HepG2 (cell line): ENCODE data around the gene UBE3D. TPM values are rescaled to one million over a fixed set of nuclear protein-coding genes. Genes with fewer than 3 reads are reported as not detected.

ENCODE experiments used
- ATAC-seq: fragments of 200-7000 bp; cut with Tn5 transposase; 3 replicates; pipeline ENCODE4 v1.9.1; 2020; ENCODE audit warnings: mild to moderate bottlenecking, moderate library complexity
- BruUV-seq: library from RNA; stranded (reverse); fragments of 400-500 nt; replicated peaks from 2 replicates; lab custom pipeline; 2021; lab: Mats Ljungman, UMichigan
- CTCF ChIA-PET: fragments of 300-600 bp; formaldehyde crosslinking; extraction: SDS; loops from one replicate; lab custom pipeline; 2021; ENCODE audit warnings: low total read pairs, inconsistent platforms, low intra/inter-chr PET ratio; lab: Yijun Ruan, JAX
- POLR2A ChIA-PET: fragments of 350-600 bp; sonication (Branson Sonifier 250); formaldehyde crosslinking; loops from one replicate; lab custom pipeline; 2020; ENCODE audit warnings: antibody characterized with exemption, inconsistent platforms; lab: Yijun Ruan, JAX
- DNase-seq: peaks from one replicate; pipeline ENCODE4 v3.0.0-alpha.2; 2015; ENCODE audit warnings: low spot score
- FAIRE-seq: peaks from 3 replicates; lab custom pipeline; 2011; peaks lifted over from hg19 to GRCh38; lab: Jason Lieb, UNC
- H2AFZ ChIP-seq: one replicate; pipeline ENCODE4 v1.6.1; 2011; ENCODE audit warnings: low read length, inconsistent platforms
- H3K27ac ChIP-seq: fragments of 300-600 bp; 3 replicates; pipeline ENCODE4 v1.8.0; 2011; ENCODE audit warnings: mixed run types, mild to moderate bottlenecking, mixed read lengths, low read length, inconsistent platforms; ENCODE audit not compliant: insufficient read depth; ENCODE audit errors: extremely low read length
- H3K27me3 ChIP-seq, 2 experiments: fragments of 200-600 bp in 1 of 2; 2 replicates in 1 of 2; 3 replicates in 1 of 2; pipeline versions ENCODE4 v1.6.0 to v1.8.0; 2011; ENCODE audit warnings: low read length in 2 of 2, mild to moderate bottlenecking in 2 of 2, moderate library complexity in 2 of 2, inconsistent platforms in 1 of 2; ENCODE audit not compliant: insufficient read depth in 2 of 2, control insufficient read depth in 1 of 2
- H3K36me3 ChIP-seq, 2 experiments: fragments of 200-600 bp in 1 of 2; replicated peaks in 1 of 2; 2 replicates in 1 of 2; 3 replicates in 1 of 2; pipeline versions ENCODE4 v1.5.1 to v1.8.0; 2011; ENCODE audit warnings: low read length in 2 of 2, inconsistent platforms in 1 of 2; ENCODE audit not compliant: insufficient read depth in 2 of 2, control insufficient read depth in 1 of 2
- H3K4me1 ChIP-seq: 2 replicates; pipeline ENCODE4 v1.5.1; 2012; ENCODE audit warnings: low read length, inconsistent platforms; ENCODE audit not compliant: insufficient read depth
- H3K4me2 ChIP-seq: 2 replicates; pipeline ENCODE4 v1.6.0; 2011; ENCODE audit warnings: low read depth, low read length, inconsistent platforms
- H3K4me3 ChIP-seq, 3 experiments: fragments of 200-600 bp in 1 of 3; sonication (generic), shearing (Covaris generic) in 1 of 3; replicated peaks in 1 of 3; 2 replicates each; pipeline ENCODE4 v1.5.1; 2011 to 2016; ENCODE audit warnings: low read length in 3 of 3, inconsistent platforms in 2 of 3, low read depth in 2 of 3, mild to moderate bottlenecking in 2 of 3, control low read depth in 1 of 3, mixed read lengths in 1 of 3; ENCODE audit not compliant: insufficient read depth in 1 of 3
- H3K79me2 ChIP-seq: one replicate; pipeline ENCODE4 v1.6.1; 2011; ENCODE audit warnings: low read length, inconsistent platforms; ENCODE audit not compliant: insufficient read depth
- H3K9ac ChIP-seq: 2 replicates; pipeline ENCODE4 v1.6.0; 2011; ENCODE audit warnings: mild to moderate bottlenecking, low read depth, low read length, inconsistent platforms; ENCODE audit not compliant: insufficient read depth
- H3K9me3 ChIP-seq: 2 replicates; pipeline ENCODE4 v1.5.1; 2012; ENCODE audit warnings: mild to moderate bottlenecking, low read length
- H4K20me1 ChIP-seq: 2 replicates; pipeline ENCODE4 v1.6.0; 2011; ENCODE audit warnings: inconsistent platforms, mild to moderate bottlenecking, low read length, moderate library complexity; ENCODE audit not compliant: insufficient read depth
- CEBPG ChIP-seq: IDR thresholded peaks from 2 replicates; pipeline ENCODE4 v1.6.1; 2016
- ETV6 ChIP-seq: sonication (generic); formaldehyde crosslinking; conservative IDR thresholded peaks from 2 replicates; pipeline ENCODE4 v1.4.0; 2020; ENCODE audit warnings: missing genetic modification reagents
- HIVEP1 ChIP-seq: sonication (generic); formaldehyde crosslinking; IDR thresholded peaks from 2 replicates; pipeline ENCODE4 v1.4.0; 2020; ENCODE audit warnings: mild to moderate bottlenecking, missing genetic modification reagents
- ZKSCAN1 ChIP-seq: fragments of 150-350 bp; IDR thresholded peaks from 2 replicates; pipeline ENCODE4 v1.6.1; 2014; ENCODE audit warnings: low read length
- WGBS: methylation state at CpG from one replicate; pipeline ENCODE4 v1.1.6; 2017; ENCODE audit warnings: low lambda C conversion rate; 5-methylcytosine and 5-hydroxymethylcytosine counted together
- in situ Hi-C: cut with HindIII; loops from 2 replicates; pipeline ENCODE4 v1.10.0; 2017; ENCODE audit warnings: low pct_unique_long_range_greater_than_20kb; ENCODE audit not compliant: extremely low pct_ligation_motif_present
- intact Hi-C: fragments of 100-400 bp; cut with micrococcal nuclease; formaldehyde crosslinking; loops from one replicate; pipeline ENCODE4 v1.10.0; 2022; ENCODE audit not compliant: unreplicated experiment
- polyA plus RNA-seq, 8 experiments: library from polyadenylated mRNA; depleted of rRNA in 3 of 8; stranded (reverse) in 7 of 8; unstranded in 1 of 8; fragments of >200 nt; fragmentation: Illumina TruSeq in 4 of 8; extraction: Trizol in 4 of 8; gene quantifications; 2 replicates each; pipeline versions ENCODE4 v1.2.1 to v1.2.3, GENCODE V29; 2011 to 2016; ENCODE audit warnings: low read depth in 4 of 8, missing spikeins in 1 of 8, mixed read lengths in 1 of 8; ENCODE audit not compliant: insufficient read depth in 1 of 8
- total RNA-seq, 5 experiments: library from RNA; depleted of rRNA; stranded (reverse); fragments of >200 nt; fragmentation: Illumina TruSeq; extraction: Trizol; gene quantifications; 2 replicates each; pipeline ENCODE4 v1.2.3, GENCODE V29; 2016; ENCODE audit warnings: low read depth in 1 of 5
- TF ChIP-seq, protein P1 (sequence below): sonication (generic); formaldehyde crosslinking; IDR thresholded peaks from 2 replicates; pipeline ENCODE4 v1.5.1; 2020; ENCODE audit warnings: missing genetic modification reagents, mild to moderate bottlenecking, borderline replicate concordance
- TF ChIP-seq, protein P2 (sequence below): sonication (generic); formaldehyde crosslinking; IDR thresholded peaks from 2 replicates; pipeline ENCODE4 v1.4.0; 2020; ENCODE audit warnings: mild to moderate bottlenecking, missing genetic modification reagents
- TF ChIP-seq, protein P3 (sequence below): sonication (generic); formaldehyde crosslinking; IDR thresholded peaks from 2 replicates; pipeline ENCODE4 v1.5.0; 2020; ENCODE audit warnings: mild to moderate bottlenecking, missing genetic modification reagents, moderate library complexity

Gene UBE3D
- total and polyA plus RNA-seq, 2 of the 13 experiments (the other 11 are each of a cell fraction or from before 2014, with no cell fraction given): 5.1 to 11.4 TPM

DNA sequence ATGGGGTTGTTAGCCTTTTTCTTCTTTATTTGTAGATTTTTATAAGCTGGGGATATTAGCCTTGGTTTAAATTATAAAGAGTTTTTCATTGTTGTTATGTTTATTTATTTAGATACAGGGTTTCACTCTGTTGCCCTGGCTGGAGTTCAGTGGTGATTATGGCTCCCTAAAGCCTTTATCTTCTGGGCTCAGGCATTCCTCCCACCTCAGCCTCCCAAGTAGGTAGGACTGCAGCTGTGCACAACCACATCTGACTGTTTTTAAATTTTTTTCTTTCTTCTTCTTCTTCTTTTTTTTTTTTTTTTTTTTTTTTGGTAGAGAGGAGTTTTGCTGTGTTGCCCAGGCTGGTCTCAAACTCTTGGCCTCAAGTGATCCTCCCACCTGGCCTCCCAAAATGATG lies 80.9 kb downstream of the UBE3D start:
- H3K79me2 ChIP-seq: no peaks in the 10 kb centered on the region
- no TSS peak for BruUV-seq
- no peak overlapping the region for H3K27ac ChIP-seq
- H3K36me3 ChIP-seq: no peaks in the 10 kb centered on the region
- H3K9me3 ChIP-seq: no peaks in the 10 kb centered on the region
- in situ Hi-C loops: no loop called here
- no peak overlapping the region for H3K4me3 ChIP-seq
- no peaks in the 10 kb centered on the region for H3K4me1 ChIP-seq
- intact Hi-C loops: no loop called here
- H2AFZ ChIP-seq: no peak overlapping the region
- FAIRE-seq (no peak), DNase-seq (no peak), ATAC-seq (no peak)
- no peaks in the 10 kb centered on the region for H4K20me1 ChIP-seq
- no peak overlapping the region for H3K9ac ChIP-seq
- ChIA-PET POLR2A (no interaction called here), CTCF (no interaction called here)
- H3K27me3 ChIP-seq: no peaks in the 10 kb centered on the region
- TF ChIP-seq ZKSCAN1 (no peak), HIVEP1 (CRISPR knock-in tag) (no peak)
- H3K4me2 ChIP-seq: no peak overlapping the region

DNA sequence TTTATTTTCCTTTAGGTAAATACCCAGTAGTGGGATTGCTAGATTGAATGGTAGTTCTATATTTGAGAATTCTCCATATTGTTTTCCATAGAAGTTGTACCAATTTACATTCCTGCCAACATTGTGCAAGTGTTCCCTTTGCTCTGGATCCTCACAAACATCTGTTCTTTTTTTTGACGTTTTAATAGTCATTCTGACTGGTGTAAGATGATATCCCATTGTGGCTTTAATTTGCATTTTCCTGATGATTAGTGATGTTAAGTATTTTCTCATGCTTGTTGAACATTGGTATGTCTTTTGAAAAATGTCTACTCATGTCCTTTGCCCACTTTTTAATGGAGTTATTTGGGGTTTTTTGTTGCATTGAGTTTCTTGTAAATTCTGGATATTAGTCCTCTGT lies 85.6 kb downstream of the UBE3D start:
- Histone ChIP-seq H2AFZ (no peak overlapping the region), H3K9me3 (no peaks in the 10 kb centered on the region), H3K9ac (no peak overlapping the region), H3K4me1 (no peaks in the 10 kb centered on the region), H3K27ac (no peak overlapping the region), H3K4me2 (no peak overlapping the region), H3K4me3 (no peak overlapping the region), H3K79me2 (no peaks in the 10 kb centered on the region), H3K36me3 (no peaks in the 10 kb centered on the region), H4K20me1 (no peaks in the 10 kb centered on the region), H3K27me3 (no peaks in the 10 kb centered on the region)
- ATAC-seq: no peak
- DNase-seq: no peak
- in situ Hi-C loops: no loop called here
- no peak for FAIRE-seq
- intact Hi-C loops: no loop called here
- WGBS: 80% methylated on average over 1 of the region's 1 CpG
- TF ChIP-seq, protein P1, sequence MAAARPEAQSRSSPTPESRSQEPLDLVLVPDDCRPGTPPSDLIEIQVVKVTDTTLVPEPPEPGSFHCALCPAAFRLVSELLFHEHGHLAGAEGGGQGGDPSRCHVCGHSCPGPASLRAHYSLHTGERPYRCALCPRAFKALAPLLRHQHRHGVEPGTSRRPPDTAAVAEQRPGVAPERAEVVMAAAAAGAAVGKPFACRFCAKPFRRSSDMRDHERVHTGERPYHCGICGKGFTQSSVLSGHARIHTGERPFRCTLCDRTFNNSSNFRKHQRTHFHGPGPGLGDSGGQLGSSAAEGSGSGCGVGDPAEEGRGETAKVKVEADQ (CRISPR knock-in tag): no peak
- TF ChIP-seq ETV6 (CRISPR knock-in tag) (no peak), CEBPG (no peak)
- TF ChIP-seq, protein P2, sequence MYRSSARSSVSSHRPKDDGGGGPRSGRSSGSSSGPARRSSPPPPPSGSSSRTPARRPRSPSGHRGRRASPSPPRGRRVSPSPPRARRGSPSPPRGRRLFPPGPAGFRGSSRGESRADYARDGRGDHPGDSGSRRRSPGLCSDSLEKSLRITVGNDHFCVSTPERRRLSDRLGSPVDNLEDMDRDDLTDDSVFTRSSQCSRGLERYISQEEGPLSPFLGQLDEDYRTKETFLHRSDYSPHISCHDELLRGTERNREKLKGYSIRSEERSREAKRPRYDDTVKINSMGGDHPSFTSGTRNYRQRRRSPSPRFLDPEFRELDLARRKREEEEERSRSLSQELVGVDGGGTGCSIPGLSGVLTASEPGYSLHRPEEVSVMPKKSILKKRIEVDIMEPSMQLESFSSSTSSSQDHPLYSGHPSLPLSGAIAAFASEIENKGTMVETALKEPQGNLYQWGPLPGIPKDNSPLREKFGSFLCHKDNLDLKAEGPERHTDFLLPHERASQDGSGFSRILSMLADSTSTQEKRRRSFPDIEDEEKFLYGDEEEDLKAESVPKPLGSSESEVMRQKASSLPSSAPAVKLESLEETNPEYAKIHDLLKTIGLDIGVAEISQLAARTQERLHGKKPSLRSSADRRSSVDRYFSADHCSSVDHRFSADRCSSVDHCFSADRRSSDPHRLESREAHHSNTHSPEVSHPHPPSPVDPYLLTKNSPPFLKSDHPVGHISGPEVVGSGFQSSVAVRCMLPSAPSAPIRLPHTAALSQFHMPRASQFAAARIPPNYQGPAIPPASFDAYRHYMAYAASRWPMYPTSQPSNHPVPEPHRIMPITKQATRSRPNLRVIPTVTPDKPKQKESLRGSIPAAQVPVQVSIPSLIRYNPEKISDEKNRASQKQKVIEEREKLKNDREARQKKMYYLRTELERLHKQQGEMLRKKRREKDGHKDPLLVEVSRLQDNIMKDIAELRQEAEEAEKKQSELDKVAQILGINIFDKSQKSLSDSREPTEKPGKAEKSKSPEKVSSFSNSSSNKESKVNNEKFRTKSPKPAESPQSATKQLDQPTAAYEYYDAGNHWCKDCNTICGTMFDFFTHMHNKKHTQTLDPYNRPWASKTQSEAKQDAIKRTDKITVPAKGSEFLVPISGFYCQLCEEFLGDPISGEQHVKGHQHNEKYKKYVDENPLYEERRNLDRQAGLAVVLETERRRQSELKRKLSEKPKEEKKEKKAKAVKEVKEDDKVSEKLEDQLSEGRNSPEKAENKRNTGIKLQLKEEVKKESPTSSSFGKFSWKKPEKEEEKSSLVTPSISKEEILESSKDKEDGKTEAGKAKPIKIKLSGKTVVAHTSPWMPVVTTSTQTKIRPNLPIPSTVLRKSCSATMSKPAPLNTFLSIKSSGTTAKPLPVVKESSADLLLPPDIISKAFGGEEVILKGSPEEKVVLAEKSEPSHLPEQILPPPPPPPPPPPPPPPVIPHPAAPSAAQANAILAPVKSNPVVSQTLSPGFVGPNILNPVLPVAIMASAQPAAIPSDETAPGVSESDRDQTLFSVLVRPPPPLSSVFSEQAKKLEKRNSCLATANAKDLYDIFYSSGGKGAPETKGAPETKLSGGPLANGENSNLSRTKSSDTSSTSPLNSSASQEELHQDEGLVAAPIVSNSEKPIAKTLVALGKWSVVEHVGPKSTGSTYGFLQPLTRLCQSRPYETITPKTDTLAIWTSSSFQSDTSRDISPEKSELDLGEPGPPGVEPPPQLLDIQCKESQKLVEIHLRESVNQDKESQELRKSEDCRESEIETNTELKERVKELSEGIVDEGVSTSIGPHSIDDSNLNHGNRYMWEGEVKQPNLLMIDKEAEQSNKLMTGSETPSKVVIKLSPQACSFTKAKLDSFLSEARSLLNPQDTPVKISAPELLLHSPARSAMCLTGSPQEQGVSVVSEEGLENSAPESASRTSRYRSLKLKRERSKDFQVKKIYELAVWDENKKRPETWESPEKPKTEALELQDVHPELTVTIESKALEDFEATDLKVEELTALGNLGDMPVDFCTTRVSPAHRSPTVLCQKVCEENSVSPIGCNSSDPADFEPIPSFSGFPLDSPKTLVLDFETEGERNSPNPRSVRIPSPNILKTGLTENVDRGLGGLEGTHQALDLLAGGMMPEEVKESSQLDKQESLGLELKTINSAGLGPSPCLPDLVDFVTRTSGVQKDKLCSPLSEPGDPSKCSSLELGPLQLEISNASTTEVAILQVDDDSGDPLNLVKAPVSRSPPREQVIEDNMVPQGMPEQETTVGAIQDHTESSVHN (CRISPR knock-in tag): no peak
- TF ChIP-seq, protein P3, sequence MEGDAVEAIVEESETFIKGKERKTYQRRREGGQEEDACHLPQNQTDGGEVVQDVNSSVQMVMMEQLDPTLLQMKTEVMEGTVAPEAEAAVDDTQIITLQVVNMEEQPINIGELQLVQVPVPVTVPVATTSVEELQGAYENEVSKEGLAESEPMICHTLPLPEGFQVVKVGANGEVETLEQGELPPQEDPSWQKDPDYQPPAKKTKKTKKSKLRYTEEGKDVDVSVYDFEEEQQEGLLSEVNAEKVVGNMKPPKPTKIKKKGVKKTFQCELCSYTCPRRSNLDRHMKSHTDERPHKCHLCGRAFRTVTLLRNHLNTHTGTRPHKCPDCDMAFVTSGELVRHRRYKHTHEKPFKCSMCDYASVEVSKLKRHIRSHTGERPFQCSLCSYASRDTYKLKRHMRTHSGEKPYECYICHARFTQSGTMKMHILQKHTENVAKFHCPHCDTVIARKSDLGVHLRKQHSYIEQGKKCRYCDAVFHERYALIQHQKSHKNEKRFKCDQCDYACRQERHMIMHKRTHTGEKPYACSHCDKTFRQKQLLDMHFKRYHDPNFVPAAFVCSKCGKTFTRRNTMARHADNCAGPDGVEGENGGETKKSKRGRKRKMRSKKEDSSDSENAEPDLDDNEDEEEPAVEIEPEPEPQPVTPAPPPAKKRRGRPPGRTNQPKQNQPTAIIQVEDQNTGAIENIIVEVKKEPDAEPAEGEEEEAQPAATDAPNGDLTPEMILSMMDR (CRISPR knock-in tag): no peak
- ChIA-PET POLR2A (no interaction called here), CTCF (no interaction called here)
- no TSS peak for BruUV-seq
